HepG2 (cell line): ENCODE measurements around the gene TBX6. TPM values are rescaled to one million over a fixed set of nuclear protein-coding genes. Genes with fewer than 3 reads are reported as not detected.

Source experiments
- ARID2 ChIP-seq: sonication (generic); formaldehyde crosslinking; IDR thresholded peaks from 2 replicates; pipeline ENCODE4 v1.8.1; 2022; ENCODE audit warnings: mild to moderate bottlenecking, missing genetic modification reagents, borderline replicate concordance
- DR1 ChIP-seq: sonication (generic); formaldehyde crosslinking; IDR thresholded peaks from 2 replicates; pipeline ENCODE4 v1.8.0; 2021; ENCODE audit warnings: mild to moderate bottlenecking, missing genetic modification reagents, inconsistent platforms
- ELK4 ChIP-seq: sonication (generic); formaldehyde crosslinking; IDR thresholded peaks from 2 replicates; pipeline ENCODE4 v1.9.0; 2021; ENCODE audit warnings: missing genetic modification reagents, borderline replicate concordance
- HNRNPK ChIP-seq: fragments of 200-400 bp; formaldehyde crosslinking; IDR thresholded peaks from 2 replicates; pipeline ENCODE4 v1.6.1; 2018; ENCODE audit warnings: low read length, low read depth, moderate library complexity, mild to moderate bottlenecking; ENCODE audit not compliant: poor library complexity, severe bottlenecking
- KDM5A ChIP-seq: fragments of 200-600 bp; sonication (generic); IDR thresholded peaks from 2 replicates; pipeline ENCODE4 v1.7.0; 2018; ENCODE audit warnings: antibody characterized with exemption, mild to moderate bottlenecking, low read length, borderline replicate concordance
- KLF13 ChIP-seq: sonication (generic); formaldehyde crosslinking; IDR thresholded peaks from 2 replicates; pipeline ENCODE4 v1.4.0; 2020; ENCODE audit warnings: mild to moderate bottlenecking, missing genetic modification reagents
- MAF1 ChIP-seq: sonication (generic); formaldehyde crosslinking; IDR thresholded peaks from 2 replicates; pipeline ENCODE4 v1.5.0; 2020; ENCODE audit warnings: missing genetic modification reagents, borderline replicate concordance
- MED13 ChIP-seq: sonication (generic); formaldehyde crosslinking; IDR thresholded peaks from 2 replicates; pipeline ENCODE4 v1.5.0; 2020; ENCODE audit warnings: missing genetic modification reagents
- MYC ChIP-seq: sonication (generic); formaldehyde crosslinking; IDR thresholded peaks from 2 replicates; pipeline ENCODE4 v1.9.0; 2021; ENCODE audit warnings: missing genetic modification reagents, borderline replicate concordance
- PAF1 ChIP-seq: IDR thresholded peaks from 2 replicates; pipeline ENCODE4 v1.6.1; 2016; ENCODE audit warnings: missing genetic modification reagents, missing compliant biosample characterization
- RFX5 ChIP-seq: IDR thresholded peaks from 2 replicates; pipeline ENCODE4 v1.6.1; 2011; ENCODE audit warnings: low read depth, low read length, improper control_type of control experiment
- SIX4 ChIP-seq: sonication (generic); formaldehyde crosslinking; IDR thresholded peaks from 2 replicates; pipeline ENCODE4 v1.4.0; 2020; ENCODE audit warnings: missing genetic modification reagents
- THAP11 ChIP-seq: IDR thresholded peaks from 2 replicates; pipeline ENCODE4 v1.6.1; 2016; ENCODE audit warnings: missing biosample characterization, missing genetic modification reagents
- USF2 ChIP-seq, 2 experiments: sonication (generic) in 1 of 2; formaldehyde crosslinking in 1 of 2; IDR thresholded peaks; 2 replicates each; pipeline versions ENCODE4 v1.5.1 to v1.6.1; 2011 to 2020; ENCODE audit warnings: borderline replicate concordance in 1 of 2, low read depth in 1 of 2, low read length in 1 of 2, mild to moderate bottlenecking in 1 of 2, missing genetic modification reagents in 1 of 2, moderate library complexity in 1 of 2
- ZNF17 ChIP-seq: sonication (generic); formaldehyde crosslinking; IDR thresholded peaks from 2 replicates; pipeline ENCODE4 v1.5.0; 2020; ENCODE audit warnings: mild to moderate bottlenecking, missing genetic modification reagents
- ZNF20 ChIP-seq: sonication (generic); formaldehyde crosslinking; IDR thresholded peaks from 2 replicates; pipeline ENCODE4 v1.4.0; 2020; ENCODE audit warnings: mild to moderate bottlenecking, moderate library complexity, missing genetic modification reagents
- ZNF234 ChIP-seq: sonication (generic); formaldehyde crosslinking; conservative IDR thresholded peaks from 2 replicates; pipeline ENCODE4 v1.5.1; 2020; ENCODE audit warnings: mild to moderate bottlenecking, missing genetic modification reagents
- ZNF614 ChIP-seq: IDR thresholded peaks from 2 replicates; pipeline ENCODE4 v1.6.1; 2018; ENCODE audit warnings: missing biosample characterization, missing genetic modification reagents, inconsistent platforms, borderline replicate concordance
- ZNF777 ChIP-seq: sonication (generic); formaldehyde crosslinking; IDR thresholded peaks from 2 replicates; pipeline ENCODE4 v1.4.0; 2020; ENCODE audit warnings: missing genetic modification reagents
- ZNF788 ChIP-seq: sonication (generic); formaldehyde crosslinking; IDR thresholded peaks from 2 replicates; pipeline ENCODE4 v1.5.0; 2020; ENCODE audit warnings: mild to moderate bottlenecking, missing genetic modification reagents, borderline replicate concordance
- polyA plus RNA-seq, 8 experiments: library from polyadenylated mRNA; depleted of rRNA in 3 of 8; stranded (reverse) in 7 of 8; unstranded in 1 of 8; fragments of >200 nt; fragmentation: Illumina TruSeq in 4 of 8; extraction: Trizol in 4 of 8; gene quantifications; 2 replicates each; pipeline versions ENCODE4 v1.2.1 to v1.2.3, GENCODE V29; 2011 to 2016; ENCODE audit warnings: low read depth in 4 of 8, missing spikeins in 1 of 8, mixed read lengths in 1 of 8; ENCODE audit not compliant: insufficient read depth in 1 of 8
- total RNA-seq, 5 experiments: library from RNA; depleted of rRNA; stranded (reverse); fragments of >200 nt; fragmentation: Illumina TruSeq; extraction: Trizol; gene quantifications; 2 replicates each; pipeline ENCODE4 v1.2.3, GENCODE V29; 2016; ENCODE audit warnings: low read depth in 1 of 5
- TF ChIP-seq, protein P1 (sequence below): sonication (generic); formaldehyde crosslinking; IDR thresholded peaks from 2 replicates; pipeline ENCODE4 v1.5.1; 2020; ENCODE audit warnings: mild to moderate bottlenecking, missing genetic modification reagents, moderate library complexity

TBX6 gene
- total and polyA plus RNA-seq, 2 of the 13 experiments (the other 11 are each of a cell fraction or from before 2014, with no cell fraction given), result 0.24 to 0.42 TPM

- TF ChIP-seq ELK4 (CRISPR knock-in tag) (peak; percentile 21; the same call in 1 of the 2 replicates), THAP11 (peak; percentile 100), MED13 (CRISPR knock-in tag) (peak; percentile 68; the same call in 1 of the 2 replicates), PAF1 (CRISPR knock-in tag) (peak; percentile 26; the same call in 1 of the 2 replicates), SIX4 (CRISPR knock-in tag) (peak; percentile 50; the same call in 1 of the 2 replicates), DR1 (no peak), HNRNPK (no peak), ZNF17 (0 out of 2 replicates have a peak, but pooled peaks have one; percentile 35), ZNF777 (CRISPR knock-in tag) (peak; percentile 97), ARID2 (no peak), ZNF788 (CRISPR knock-in tag) (no peak; the same call in 1 of the 2 replicates), ZNF234 (no peak), KLF13 (CRISPR knock-in tag) (no peak), KDM5A (0 out of 2 replicates have a peak, but pooled peaks have one; percentile 27), ZNF20 (CRISPR knock-in tag) (no peak), MYC (CRISPR knock-in tag) (peak; percentile 74; the same call in 1 of the 2 replicates), USF2 (IDR thresholded peaks at IDR 0.05; ENCODE audit: low read depth, low read length) (no peak), USF2 (CRISPR knock-in tag; IDR thresholded peaks at IDR 0.05; ENCODE audit: borderline replicate concordance) (no peak), MAF1 (CRISPR knock-in tag) (0 out of 2 replicates have a peak, but pooled peaks have one; percentile 65), RFX5 (no peak), ZNF614 (CRISPR knock-in tag) (peak; percentile 77)
- TF ChIP-seq, protein P1, sequence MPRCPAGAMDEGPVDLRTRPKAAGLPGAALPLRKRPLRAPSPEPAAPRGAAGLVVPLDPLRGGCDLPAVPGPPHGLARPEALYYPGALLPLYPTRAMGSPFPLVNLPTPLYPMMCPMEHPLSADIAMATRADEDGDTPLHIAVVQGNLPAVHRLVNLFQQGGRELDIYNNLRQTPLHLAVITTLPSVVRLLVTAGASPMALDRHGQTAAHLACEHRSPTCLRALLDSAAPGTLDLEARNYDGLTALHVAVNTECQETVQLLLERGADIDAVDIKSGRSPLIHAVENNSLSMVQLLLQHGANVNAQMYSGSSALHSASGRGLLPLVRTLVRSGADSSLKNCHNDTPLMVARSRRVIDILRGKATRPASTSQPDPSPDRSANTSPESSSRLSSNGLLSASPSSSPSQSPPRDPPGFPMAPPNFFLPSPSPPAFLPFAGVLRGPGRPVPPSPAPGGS, result peak; percentile 78; the same call in 1 of the 2 replicates
Measured at GRCh38 chr16:30091474-30092372, at the start of gene TBX6 (continued).
